C4-2B (cell line): ENCODE measurements around the gene SESN3.

ENCODE experiments used
- ZFX ChIP-seq: fragments of 450-650 bp; IDR thresholded peaks from 2 replicates; pipeline ENCODE4 v1.6.1; 2017
- TF ChIP-seq, protein P1 (sequence below): fragments of 450-650 bp; conservative IDR thresholded peaks from 2 replicates; pipeline ENCODE4 v1.5.1; 2017; ENCODE audit warnings: mild to moderate bottlenecking

DNA sequence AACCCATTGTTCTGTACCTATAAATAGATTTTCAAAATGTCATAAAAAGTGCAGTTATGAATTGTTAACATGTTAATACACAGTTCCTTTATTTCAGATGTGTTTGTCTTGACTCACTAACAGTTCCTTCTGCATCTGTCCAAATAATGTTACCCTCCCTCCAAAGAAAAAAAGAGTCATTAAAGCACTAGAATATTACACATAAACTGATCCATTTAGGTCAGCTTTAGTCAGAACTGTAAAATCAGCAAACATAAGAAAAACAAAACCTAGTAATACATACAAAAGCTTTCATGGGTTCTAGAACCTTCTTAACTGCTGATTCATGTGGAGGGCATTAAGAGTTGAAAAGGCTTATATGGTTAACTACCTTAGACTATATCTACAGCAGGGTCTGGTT is 65.4 kb downstream of the SESN3 start:
- TF ChIP-seq, protein P1, sequence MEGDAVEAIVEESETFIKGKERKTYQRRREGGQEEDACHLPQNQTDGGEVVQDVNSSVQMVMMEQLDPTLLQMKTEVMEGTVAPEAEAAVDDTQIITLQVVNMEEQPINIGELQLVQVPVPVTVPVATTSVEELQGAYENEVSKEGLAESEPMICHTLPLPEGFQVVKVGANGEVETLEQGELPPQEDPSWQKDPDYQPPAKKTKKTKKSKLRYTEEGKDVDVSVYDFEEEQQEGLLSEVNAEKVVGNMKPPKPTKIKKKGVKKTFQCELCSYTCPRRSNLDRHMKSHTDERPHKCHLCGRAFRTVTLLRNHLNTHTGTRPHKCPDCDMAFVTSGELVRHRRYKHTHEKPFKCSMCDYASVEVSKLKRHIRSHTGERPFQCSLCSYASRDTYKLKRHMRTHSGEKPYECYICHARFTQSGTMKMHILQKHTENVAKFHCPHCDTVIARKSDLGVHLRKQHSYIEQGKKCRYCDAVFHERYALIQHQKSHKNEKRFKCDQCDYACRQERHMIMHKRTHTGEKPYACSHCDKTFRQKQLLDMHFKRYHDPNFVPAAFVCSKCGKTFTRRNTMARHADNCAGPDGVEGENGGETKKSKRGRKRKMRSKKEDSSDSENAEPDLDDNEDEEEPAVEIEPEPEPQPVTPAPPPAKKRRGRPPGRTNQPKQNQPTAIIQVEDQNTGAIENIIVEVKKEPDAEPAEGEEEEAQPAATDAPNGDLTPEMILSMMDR: no peak
- no peak for TF ChIP-seq ZFX
